Liver (tissue), 9 donors: ENCODE measurements around the gene RHOG. TPM values are rescaled to one million over a fixed set of nuclear protein-coding genes. Genes with fewer than 3 reads are reported as not detected.

ENCODE experiments used
- DNase-seq: peaks from one replicate; pipeline ENCODE4 v3.0.0-alpha.2; 2017; ENCODE audit warnings: low spot score
- H3K27ac ChIP-seq, 2 donors: one replicate each; pipeline ENCODE4 v1.7.0; 2013; ENCODE audit warnings: inconsistent platforms in 2 of 2, low read length in 2 of 2, control low read depth in 1 of 2, low read depth in 1 of 2, mild to moderate bottlenecking in 1 of 2
- H3K27me3 ChIP-seq, 4 donors: one replicate each; pipeline versions ENCODE4 v1.6.1 to v1.7.0; 2013; ENCODE audit warnings: low read length in 3 of 4, inconsistent platforms in 1 of 4, mild to moderate bottlenecking in 1 of 4, moderate library complexity in 1 of 4; ENCODE audit not compliant: control insufficient read depth in 4 of 4, insufficient read depth in 4 of 4
- H3K36me3 ChIP-seq, 4 donors: one replicate each; pipeline versions ENCODE4 v1.6.1 to v1.7.0; 2013; ENCODE audit warnings: low read length in 3 of 4, mild to moderate bottlenecking in 3 of 4, low read depth in 1 of 4, moderate library complexity in 1 of 4; ENCODE audit not compliant: control insufficient read depth in 4 of 4, insufficient read depth in 3 of 4
- H3K4me1 ChIP-seq, 4 donors: one replicate each; pipeline versions ENCODE4 v1.6.1 to v1.7.0; 2013; ENCODE audit warnings: low read length in 3 of 4, mild to moderate bottlenecking in 3 of 4, moderate library complexity in 1 of 4; ENCODE audit not compliant: control insufficient read depth in 4 of 4, insufficient read depth in 4 of 4
- H3K4me3 ChIP-seq, 3 donors: one replicate each; pipeline versions ENCODE4 v1.6.1 to v1.7.0; 2013; ENCODE audit warnings: low read length in 3 of 3, control low read depth in 1 of 3, low read depth in 1 of 3, mild to moderate bottlenecking in 1 of 3
- H3K9ac ChIP-seq, 2 donors: one replicate each; pipeline ENCODE4 v1.7.0; 2013; ENCODE audit warnings: low read length in 2 of 2, mild to moderate bottlenecking in 2 of 2, moderate library complexity in 2 of 2, control low read depth in 1 of 2, low read depth in 1 of 2
- H3K9me3 ChIP-seq, 4 donors: one replicate each; pipeline versions ENCODE4 v1.6.1 to v1.7.0; 2013; ENCODE audit warnings: low read length in 3 of 4; ENCODE audit not compliant: control insufficient read depth in 4 of 4
- ATF3 ChIP-seq: IDR thresholded peaks from 2 replicates; pipeline ENCODE4 v1.6.1; 2016; ENCODE audit warnings: antibody characterized with exemption
- CTCF ChIP-seq: fragments of 150-350 bp; IDR thresholded peaks from 2 replicates; pipeline ENCODE4 v1.5.1; 2017; ENCODE audit warnings: improper control_type of control experiment, low read depth, low read length; ENCODE audit not compliant: missing input control
- EGR1 ChIP-seq, 2 donors: IDR thresholded peaks; 2 replicates each; pipeline ENCODE4 v1.6.1; 2016 to 2018; ENCODE audit warnings: antibody characterized with exemption in 2 of 2, low read depth in 2 of 2
- FOXA1 ChIP-seq: IDR thresholded peaks from 2 replicates; pipeline ENCODE4 v1.6.1; 2016; ENCODE audit warnings: antibody characterized with exemption
- FOXA2 ChIP-seq: IDR thresholded peaks from 2 replicates; pipeline ENCODE4 v1.6.1; 2016; ENCODE audit warnings: antibody characterized with exemption
- GABPA ChIP-seq, 2 donors: IDR thresholded peaks in 1 of 2; conservative IDR thresholded peaks in 1 of 2; 2 replicates each; pipeline ENCODE4 v1.6.1; 2016; ENCODE audit warnings: antibody characterized with exemption in 2 of 2, mild to moderate bottlenecking in 1 of 2, moderate library complexity in 1 of 2
- HNF4A ChIP-seq, 2 donors: conservative IDR thresholded peaks; 2 replicates each; pipeline ENCODE4 v1.6.1; 2016; ENCODE audit warnings: antibody characterized with exemption in 2 of 2, mild to moderate bottlenecking in 2 of 2
- HNF4G ChIP-seq: IDR thresholded peaks from 2 replicates; pipeline ENCODE4 v1.6.1; 2016; ENCODE audit warnings: antibody characterized with exemption
- MAX ChIP-seq: IDR thresholded peaks from 2 replicates; pipeline ENCODE4 v1.6.1; 2016; ENCODE audit warnings: antibody characterized with exemption
- NR2F2 ChIP-seq: IDR thresholded peaks from 2 replicates; pipeline ENCODE4 v1.6.1; 2016; ENCODE audit warnings: antibody characterized with exemption
- REST ChIP-seq: IDR thresholded peaks from 2 replicates; pipeline ENCODE4 v1.6.1; 2016; ENCODE audit warnings: antibody characterized with exemption, mild to moderate bottlenecking
- RXRA ChIP-seq, 2 donors: IDR thresholded peaks; 2 replicates each; pipeline ENCODE4 v1.6.1; 2017 to 2018; ENCODE audit warnings: antibody characterized with exemption in 2 of 2, mild to moderate bottlenecking in 1 of 2
- SP1 ChIP-seq: IDR thresholded peaks from 2 replicates; pipeline ENCODE4 v1.6.1; 2018; ENCODE audit warnings: antibody characterized with exemption, mild to moderate bottlenecking
- TAF1 ChIP-seq: conservative IDR thresholded peaks from 2 replicates; pipeline ENCODE4 v1.6.1; 2016; ENCODE audit warnings: antibody characterized with exemption, mild to moderate bottlenecking
- YY1 ChIP-seq: IDR thresholded peaks from 2 replicates; pipeline ENCODE4 v1.6.1; 2016; ENCODE audit warnings: antibody characterized with exemption, mild to moderate bottlenecking
- ZBTB33 ChIP-seq: IDR thresholded peaks from 2 replicates; pipeline ENCODE4 v1.6.1; 2016; ENCODE audit warnings: antibody characterized with exemption
- WGBS: extraction: QIAGEN DNeasy Blood & Tissue Kit; methylation state at CpG from one replicate; pipeline ENCODE4 v1.1.7; 2013; 5-methylcytosine and 5-hydroxymethylcytosine counted together
- polyA plus RNA-seq, 2 donors: library from polyadenylated mRNA; stranded (reverse) in 1 of 2; unstranded in 1 of 2; fragments of 200-250 nt in 1 of 2; fragments of >200 nt in 1 of 2; fragmentation: Nextera tagmentation in 1 of 2; extraction: Ambion mirVana in 1 of 2; gene quantifications; one replicate each; pipeline versions ENCODE4 v1.2.1 to v1.2.3, GENCODE V29; 2013 to 2015
- total RNA-seq, 2 donors: library from RNA; depleted of rRNA; stranded (reverse); fragments of >200 nt; gene quantifications; one replicate each; pipeline ENCODE4 v1.2.3, GENCODE V29; 2014
- donor health status: healthy.
- donor health status: healthy.
- donor health status: healthy.
- donor health status: healthy.
- donor health status: healthy.

The RHOG gene
- total and polyA plus RNA-seq, 4 donors, result 7.4 to 32.9 (median 17.8) TPM

GRCh38 chr11:3823303-3823702 is 17.5 kb downstream of the RHOG start:
- Histone ChIP-seq H3K36me3 (peaks cover 4 to 21% (median 10%) of the 10 kb centered on the region in 4 donors), H3K27me3 (no peaks in the 10 kb centered on the region), H3K9ac (no peak overlapping the region), H3K9me3 (no peaks in the 10 kb centered on the region), H3K4me1 (no peaks in the 10 kb centered on the region), H3K4me3 (no peak overlapping the region), H3K27ac (no peak overlapping the region)
- no peak for DNase-seq
- TF ChIP-seq HNF4A (conservative IDR thresholded peaks at IDR 0.05), result no peak
- TF ChIP-seq MAX, result no peak
- TF ChIP-seq CTCF, result no peak
- no peak for TF ChIP-seq ZBTB33
- TF ChIP-seq SP1, result no peak
- TF ChIP-seq REST, result no peak
- no peak for TF ChIP-seq HNF4G
- TF ChIP-seq EGR1 (IDR thresholded peaks at IDR 0.05; ENCODE audit: low read depth in 2 of 2), result no peak
- TF ChIP-seq YY1, result no peak
- no peak for TF ChIP-seq FOXA1
- no peak for TF ChIP-seq RXRA (IDR thresholded peaks at IDR 0.05)
- no peak for TF ChIP-seq GABPA (IDR thresholded peaks at IDR 0.05 in 1 of 2, conservative IDR thresholded peaks at IDR 0.05 in 1 of 2)
- no peak for TF ChIP-seq FOXA2
- TF ChIP-seq NR2F2, result no peak
- WGBS, result 96% methylated on average over 3 of the region's 3 CpGs

- no peaks in the 10 kb centered on the region for H3K9me3 ChIP-seq
- H3K4me3 ChIP-seq, result no peak overlapping the region
- no peak for DNase-seq
- no peak overlapping the region for H3K27ac ChIP-seq
- no peaks in the 10 kb centered on the region for H3K4me1 ChIP-seq
- TF ChIP-seq TAF1, result no peak
- TF ChIP-seq GABPA (IDR thresholded peaks at IDR 0.05 in 1 of 2, conservative IDR thresholded peaks at IDR 0.05 in 1 of 2), result no peak
- no peak for TF ChIP-seq ATF3
- H3K36me3 ChIP-seq, result peaks cover 0 to 15% (median 4%) of the 10 kb centered on the region in 4 donors
- no peak overlapping the region for H3K9ac ChIP-seq
- 97% methylated on average over 7 of the region's 7 CpGs for WGBS
- H3K27me3 ChIP-seq, result no peaks in the 10 kb centered on the region
Measured at GRCh38 chr11:3822312-3822711, 18.4 kb downstream of the RHOG start.
